Loucy (cell line): Measurements from ENCODE around the gene MRPL12.

Source experiments
- H2AFZ ChIP-seq: fragments of 200-600 bp; sonication (generic); 2 replicates; pipeline ENCODE4 v1.6.0; 2016; ENCODE audit warnings: antibody characterized with exemption, mild to moderate bottlenecking, low read length, moderate library complexity
- H3F3A ChIP-seq: fragments of 200-600 bp; 2 replicates; pipeline ENCODE4 v1.6.0; 2016; ENCODE audit warnings: antibody characterized with exemption, low read depth, mild to moderate bottlenecking
- H3K27me3 ChIP-seq: fragments of 200-600 bp; sonication (generic); 2 replicates; pipeline ENCODE4 v1.6.1; 2014; ENCODE audit warnings: low read length, mild to moderate bottlenecking; ENCODE audit not compliant: insufficient read depth, poor library complexity, severe bottlenecking
- H3K36me3 ChIP-seq: fragments of 200-600 bp; sonication (generic); 2 replicates; pipeline ENCODE4 v1.6.1; 2016; ENCODE audit warnings: low read length; ENCODE audit not compliant: insufficient read depth
- H3K4me1 ChIP-seq: fragments of 200-600 bp; sonication (generic); 2 replicates; pipeline ENCODE4 v1.5.1; 2014; ENCODE audit warnings: low read length, mild to moderate bottlenecking; ENCODE audit not compliant: insufficient read depth, poor library complexity, severe bottlenecking
- H3K4me2 ChIP-seq: fragments of 200-600 bp; sonication (generic); 2 replicates; pipeline ENCODE4 v1.6.0; 2014; ENCODE audit warnings: antibody characterized with exemption, low read length, low read depth, mild to moderate bottlenecking; ENCODE audit not compliant: poor library complexity, severe bottlenecking
- H3K4me3 ChIP-seq: fragments of 200-600 bp; sonication (generic); 2 replicates; pipeline ENCODE4 v1.5.1; 2014; ENCODE audit warnings: low read length, mild to moderate bottlenecking, mixed read lengths; ENCODE audit not compliant: poor library complexity, severe bottlenecking
- H3K79me2 ChIP-seq: fragments of 200-600 bp; sonication (generic); 2 replicates; pipeline ENCODE4 v1.6.1; 2014; ENCODE audit warnings: low read length; ENCODE audit not compliant: insufficient read depth
- H3K9ac ChIP-seq: fragments of 200-600 bp; sonication (generic); 2 replicates; pipeline ENCODE4 v1.6.0; 2014; ENCODE audit warnings: mild to moderate bottlenecking, low read depth, low read length, moderate library complexity; ENCODE audit not compliant: poor library complexity, severe bottlenecking
- H3K9me2 ChIP-seq: fragments of 200-600 bp; sonication (generic); replicated peaks from 2 replicates; pipeline ENCODE4 v1.6.1; 2016; ENCODE audit warnings: low read depth, low read length, mixed read lengths
- H3K9me3 ChIP-seq: fragments of 200-600 bp; sonication (generic); 2 replicates; pipeline ENCODE4 v1.6.1; 2014; ENCODE audit warnings: mild to moderate bottlenecking, antibody characterized with exemption, low read length, low read depth; ENCODE audit not compliant: insufficient read depth
- H4K20me1 ChIP-seq: fragments of 200-600 bp; sonication (generic); 2 replicates; pipeline ENCODE4 v1.6.0; 2014; ENCODE audit warnings: antibody characterized with exemption, low read length, mild to moderate bottlenecking; ENCODE audit not compliant: insufficient read depth, poor library complexity, severe bottlenecking
- EZH2phosphoT487 ChIP-seq: fragments of 200-600 bp; IDR thresholded peaks from 2 replicates; pipeline ENCODE4 v1.6.1; 2018; ENCODE audit warnings: antibody characterized with exemption, mild to moderate bottlenecking, moderate library complexity, borderline replicate concordance
- TF ChIP-seq, protein P1 (sequence below): fragments of 200-600 bp; sonication (generic); conservative IDR thresholded peaks from 2 replicates; pipeline ENCODE4 v1.5.1; 2014; ENCODE audit warnings: mild to moderate bottlenecking, antibody characterized with exemption, low read length

The MRPL12 gene

DNA sequence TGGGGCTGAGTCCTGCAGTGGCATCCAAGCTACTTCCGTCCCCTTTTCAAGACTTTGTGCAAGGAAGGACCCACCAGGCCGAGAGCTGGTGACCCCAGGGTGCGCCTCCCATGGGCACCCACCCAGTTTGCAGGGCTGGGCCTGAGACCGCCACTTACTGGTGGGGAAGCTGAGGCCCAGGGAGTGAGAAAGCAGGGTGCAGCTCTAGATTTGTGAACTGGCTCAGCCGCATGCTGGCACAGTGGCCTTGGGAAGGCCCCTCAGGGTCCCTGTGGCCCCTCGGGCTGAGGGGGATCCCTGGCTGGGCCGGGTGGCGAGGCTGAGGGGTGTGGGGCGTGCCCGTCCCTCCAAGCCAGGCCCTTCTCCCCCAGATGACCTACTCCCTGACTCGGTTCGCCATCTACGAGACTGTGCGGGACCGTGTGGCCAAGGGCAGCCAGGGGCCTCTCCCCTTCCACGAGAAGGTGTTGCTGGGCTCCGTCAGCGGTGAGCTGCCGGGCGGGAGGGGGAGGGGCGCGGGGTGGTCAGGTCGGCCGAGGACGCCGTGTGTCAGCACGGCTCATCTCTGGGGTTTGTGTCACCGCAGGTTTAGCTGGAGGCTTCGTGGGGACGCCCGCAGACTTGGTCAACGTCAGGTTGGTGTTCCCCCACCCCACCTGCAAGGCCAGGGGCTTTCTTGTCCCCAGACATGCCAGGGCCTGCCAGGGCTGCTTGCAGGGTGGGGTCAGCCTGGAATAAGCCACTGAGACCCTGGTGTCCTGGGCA lies 12.1 kb downstream of the MRPL12 start:
- no peaks in the 10 kb centered on the region for H3K36me3 ChIP-seq

GRCh38 chr17:81715872-81716673 lies 12.9 kb downstream of the MRPL12 start:
- no peaks in the 10 kb centered on the region for H3F3A ChIP-seq
- no peaks in the 10 kb centered on the region for H3K9me2 ChIP-seq
- H3K79me2 ChIP-seq, result peaks cover 34% of the 10 kb centered on the region
- H3K9ac ChIP-seq, result no peak overlapping the region
- peaks cover 25% of the 10 kb centered on the region for H3K4me1 ChIP-seq
- TF ChIP-seq, protein P1, sequence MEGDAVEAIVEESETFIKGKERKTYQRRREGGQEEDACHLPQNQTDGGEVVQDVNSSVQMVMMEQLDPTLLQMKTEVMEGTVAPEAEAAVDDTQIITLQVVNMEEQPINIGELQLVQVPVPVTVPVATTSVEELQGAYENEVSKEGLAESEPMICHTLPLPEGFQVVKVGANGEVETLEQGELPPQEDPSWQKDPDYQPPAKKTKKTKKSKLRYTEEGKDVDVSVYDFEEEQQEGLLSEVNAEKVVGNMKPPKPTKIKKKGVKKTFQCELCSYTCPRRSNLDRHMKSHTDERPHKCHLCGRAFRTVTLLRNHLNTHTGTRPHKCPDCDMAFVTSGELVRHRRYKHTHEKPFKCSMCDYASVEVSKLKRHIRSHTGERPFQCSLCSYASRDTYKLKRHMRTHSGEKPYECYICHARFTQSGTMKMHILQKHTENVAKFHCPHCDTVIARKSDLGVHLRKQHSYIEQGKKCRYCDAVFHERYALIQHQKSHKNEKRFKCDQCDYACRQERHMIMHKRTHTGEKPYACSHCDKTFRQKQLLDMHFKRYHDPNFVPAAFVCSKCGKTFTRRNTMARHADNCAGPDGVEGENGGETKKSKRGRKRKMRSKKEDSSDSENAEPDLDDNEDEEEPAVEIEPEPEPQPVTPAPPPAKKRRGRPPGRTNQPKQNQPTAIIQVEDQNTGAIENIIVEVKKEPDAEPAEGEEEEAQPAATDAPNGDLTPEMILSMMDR, result no peak
- no peaks in the 10 kb centered on the region for H3K9me3 ChIP-seq
- H3K4me2 ChIP-seq, result no peak overlapping the region
- no peak overlapping the region for H2AFZ ChIP-seq
- H4K20me1 ChIP-seq, result peaks cover 6% of the 10 kb centered on the region
- H3K36me3 ChIP-seq, result no peaks in the 10 kb centered on the region
- H3K27me3 ChIP-seq, result no peaks in the 10 kb centered on the region
- H3K4me3 ChIP-seq, result no peak overlapping the region

More for the DNA sequence above, 12.1 kb downstream of the MRPL12 start:
- Histone ChIP-seq H3K4me1 (peaks cover 25% of the 10 kb centered on the region), H3F3A (no peaks in the 10 kb centered on the region), H3K27me3 (no peaks in the 10 kb centered on the region), H3K9me3 (no peaks in the 10 kb centered on the region), H2AFZ (no peak overlapping the region), H3K4me2 (no peak overlapping the region), H3K9ac (no peak overlapping the region), H3K9me2 (no peaks in the 10 kb centered on the region), H3K79me2 (peaks cover 34% of the 10 kb centered on the region), H3K4me3 (no peak overlapping the region), H4K20me1 (peaks cover 6% of the 10 kb centered on the region)
- no peak for TF ChIP-seq EZH2phosphoT487
- TF ChIP-seq, protein P1, result no peak

DNA sequence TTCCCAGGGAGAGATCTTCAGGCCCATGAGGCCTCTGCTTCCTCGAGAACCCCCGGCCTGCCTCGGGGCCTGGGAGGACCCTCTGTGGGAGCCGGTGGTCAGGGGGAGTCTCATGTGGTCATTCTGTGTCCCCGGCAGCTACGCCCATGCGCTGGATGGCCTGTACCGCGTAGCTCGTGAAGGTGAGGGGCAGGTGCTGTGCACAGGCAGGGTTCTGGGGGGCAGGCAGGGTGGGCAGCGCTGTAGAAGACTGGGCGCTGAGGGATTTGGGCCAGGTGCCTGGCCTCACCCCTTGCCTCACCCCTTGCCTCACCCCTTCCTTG lies 13.5 kb downstream of the MRPL12 start:
- no peaks in the 10 kb centered on the region for H3K36me3 ChIP-seq
- TF ChIP-seq EZH2phosphoT487, result no peak
- TF ChIP-seq, protein P1, result no peak

More for the DNA sequence above, 13.5 kb downstream of the MRPL12 start:
- Histone ChIP-seq H3K27me3 (no peaks in the 10 kb centered on the region), H3K79me2 (peaks cover 34% of the 10 kb centered on the region), H3K9me2 (no peaks in the 10 kb centered on the region), H3F3A (no peaks in the 10 kb centered on the region), H3K9me3 (no peaks in the 10 kb centered on the region), H2AFZ (no peak overlapping the region), H3K4me2 (no peak overlapping the region), H4K20me1 (peaks cover 6% of the 10 kb centered on the region), H3K9ac (no peak overlapping the region), H3K4me3 (no peak overlapping the region), H3K4me1 (peaks cover 24% of the 10 kb centered on the region)
